BJ (cell line): Measurements from ENCODE around the gene NOD1. TPM values are rescaled to one million over a fixed set of nuclear protein-coding genes. Genes with fewer than 3 reads are reported as not detected.

Experiments
- CTCF ChIA-PET: fragments of 350-600 bp; formaldehyde crosslinking; extraction: SDS; loops from one replicate; lab custom pipeline; 2021; ENCODE audit warnings: antibody characterized with exemption, inconsistent platforms; lab: Yijun Ruan, JAX
- POLR2A ChIA-PET: fragments of 300-600 bp; sonication (Branson Sonifier 250); formaldehyde crosslinking; extraction: SDS; loops from one replicate; lab custom pipeline; 2021; ENCODE audit warnings: antibody characterized with exemption; lab: Charles Lee
- DNase-seq: peaks from one replicate; pipeline ENCODE4 v3.0.0-alpha.2; 2011; ENCODE audit warnings: low read depth
- H3K27me3 ChIP-seq: 2 replicates; pipeline ENCODE4 v1.6.0; 2011; ENCODE audit warnings: low read length; ENCODE audit not compliant: control insufficient read depth, insufficient read depth
- H3K36me3 ChIP-seq: 2 replicates; pipeline ENCODE4 v1.5.1; 2011; ENCODE audit warnings: low read length; ENCODE audit not compliant: control insufficient read depth, insufficient read depth
- H3K4me3 ChIP-seq: 2 replicates; pipeline ENCODE4 v1.5.1; 2011; ENCODE audit warnings: low read depth, mild to moderate bottlenecking, control low read depth, low read length
- CTCF ChIP-seq: IDR thresholded peaks from 2 replicates; pipeline ENCODE4 v1.5.1; 2011; ENCODE audit warnings: low read depth, mild to moderate bottlenecking, control low read depth, inconsistent platforms, low read length, moderate library complexity; ENCODE audit not compliant: insufficient read depth
- polyA plus RNA-seq: library from polyadenylated mRNA; depleted of rRNA; stranded (reverse); fragments of >200 nt; gene quantifications from 2 replicates; pipeline ENCODE4 v1.2.3, GENCODE V29; 2011

Gene NOD1
- polyA plus RNA-seq, 1 experiment = 3.3 TPM

- TF ChIP-seq CTCF = no peak
- POLR2A ChIA-PET = no interaction called here
- no peak for DNase-seq
- H3K4me3 ChIP-seq = no peak overlapping the region
- no peaks in the 10 kb centered on the region for H3K36me3 ChIP-seq
- CTCF ChIA-PET = interaction anchor here (0.9 kb wide), 1 partner anchor 308 kb away, joined by 3 read pairs; no protein-coding TSS in a partner anchor
- H3K27me3 ChIP-seq = no peaks in the 10 kb centered on the region
These were observed 6.4 kb downstream of the NOD1 start for GRCh38 chr7:30472081-30472783.

GRCh38 chr7:30471205-30471604 is 7.4 kb downstream of the NOD1 start:
- H3K36me3 ChIP-seq = no peaks in the 10 kb centered on the region
- TF ChIP-seq CTCF = no peak
- no peak overlapping the region for H3K4me3 ChIP-seq
- no peak for DNase-seq
- POLR2A ChIA-PET = no interaction called here
- CTCF ChIA-PET = no interaction called here
- no peaks in the 10 kb centered on the region for H3K27me3 ChIP-seq

GRCh38 chr7:30470771-30471170 is 7.8 kb downstream of the NOD1 start:
- H3K36me3 ChIP-seq = no peaks in the 10 kb centered on the region
- no peak overlapping the region for H3K4me3 ChIP-seq
- peak; percentile 64 for DNase-seq
- ChIA-PET CTCF (no interaction called here), POLR2A (no interaction called here)
- TF ChIP-seq CTCF = no peak
- H3K27me3 ChIP-seq = no peaks in the 10 kb centered on the region

GRCh38 chr7:30470163-30470770 is 8.3 kb downstream of the NOD1 start:
- no peak overlapping the region for H3K4me3 ChIP-seq
- H3K36me3 ChIP-seq = no peaks in the 10 kb centered on the region
- POLR2A ChIA-PET = no interaction called here
- H3K27me3 ChIP-seq = no peaks in the 10 kb centered on the region
- CTCF ChIA-PET = interaction anchor here (1.1 to 1.2 kb wide), 2 partner anchors 8 to 194 kb away, joined by 3 to 4 read pairs; no protein-coding TSS in a partner anchor
- DNase-seq = no peak
- no peak for TF ChIP-seq CTCF

GRCh38 chr7:30469303-30469702 is 9.3 kb downstream of the NOD1 start:
- POLR2A ChIA-PET = interaction anchor here (0.8 to 1.2 kb wide), 2 partner anchors 9 to 11 kb away, joined by 4 read pairs; partner anchors contain the start of gene NOD1
- peak; percentile 96 for DNase-seq
- TF ChIP-seq CTCF = peak; percentile 73
- H3K4me3 ChIP-seq = no peak overlapping the region
- H3K27me3 ChIP-seq = no peaks in the 10 kb centered on the region
- no peaks in the 10 kb centered on the region for H3K36me3 ChIP-seq
- CTCF ChIA-PET = interaction anchor here (1.1 to 2.6 kb wide), 6 partner anchors 9 to 193 kb away, joined by 3 to 7 read pairs (median 4); no protein-coding TSS in a partner anchor
